ENCODE measurements around the gene RPS15.
A peak's percentile ranks its signal among the peaks of the same experiment; 100 is the strongest.
"Not testable (repeated sequence)": the region's sequence is repeated elsewhere in the genome, so short reads cannot be mapped to it uniquely, and the experiment has no call there.

Gene RPS15

DNA sequence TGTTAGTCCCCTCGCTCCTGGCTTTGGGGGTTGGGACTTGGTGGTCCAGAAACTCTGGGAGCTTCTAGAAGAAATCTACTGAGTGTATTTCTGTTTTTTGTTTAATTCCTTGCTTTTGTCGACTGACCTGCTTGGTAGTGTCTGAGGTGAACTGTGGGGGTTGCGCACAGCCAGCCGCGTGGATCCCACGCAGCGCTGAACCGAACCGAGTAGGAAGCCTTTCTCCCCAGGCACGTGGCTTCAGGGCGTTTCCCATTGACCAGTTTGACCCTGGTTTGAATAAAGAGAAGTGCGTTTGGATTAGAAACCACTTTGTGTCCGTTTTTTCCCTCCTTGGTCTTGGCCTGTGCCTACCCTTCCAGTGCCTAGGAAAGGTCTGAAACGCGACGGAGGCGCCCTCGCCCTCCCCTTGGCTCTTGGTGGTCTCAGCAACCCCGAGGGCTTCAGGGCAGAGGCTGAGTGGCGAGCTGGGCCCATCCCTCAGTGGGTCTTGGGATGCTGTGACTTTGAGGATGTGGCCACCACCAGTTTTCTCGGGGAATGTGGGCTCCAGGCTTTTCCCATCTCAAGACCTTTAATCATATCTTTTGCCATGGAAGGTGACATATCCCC, 2.7 kb upstream of the RPS15 start:
- peaks cover 19% of the 10 kb centered on the region for H3K36me3 Mint-ChIP-seq (ENCODE audit: low read depth)
- H3K27me3 Mint-ChIP-seq (ENCODE audit: low read depth): no peaks in the 10 kb centered on the region
- no peaks in the 10 kb centered on the region for H3K4me1 Mint-ChIP-seq
- H3K4me3 Mint-ChIP-seq: peak overlapping the region in 1 of 3 experiments; percentile 30
- peak overlapping the region in 1 of 3 experiments; percentile 62 for H3K27ac Mint-ChIP-seq
- H3K9me3 Mint-ChIP-seq: no peaks in the 10 kb centered on the region
- TF ChIP-seq, protein P1, sequence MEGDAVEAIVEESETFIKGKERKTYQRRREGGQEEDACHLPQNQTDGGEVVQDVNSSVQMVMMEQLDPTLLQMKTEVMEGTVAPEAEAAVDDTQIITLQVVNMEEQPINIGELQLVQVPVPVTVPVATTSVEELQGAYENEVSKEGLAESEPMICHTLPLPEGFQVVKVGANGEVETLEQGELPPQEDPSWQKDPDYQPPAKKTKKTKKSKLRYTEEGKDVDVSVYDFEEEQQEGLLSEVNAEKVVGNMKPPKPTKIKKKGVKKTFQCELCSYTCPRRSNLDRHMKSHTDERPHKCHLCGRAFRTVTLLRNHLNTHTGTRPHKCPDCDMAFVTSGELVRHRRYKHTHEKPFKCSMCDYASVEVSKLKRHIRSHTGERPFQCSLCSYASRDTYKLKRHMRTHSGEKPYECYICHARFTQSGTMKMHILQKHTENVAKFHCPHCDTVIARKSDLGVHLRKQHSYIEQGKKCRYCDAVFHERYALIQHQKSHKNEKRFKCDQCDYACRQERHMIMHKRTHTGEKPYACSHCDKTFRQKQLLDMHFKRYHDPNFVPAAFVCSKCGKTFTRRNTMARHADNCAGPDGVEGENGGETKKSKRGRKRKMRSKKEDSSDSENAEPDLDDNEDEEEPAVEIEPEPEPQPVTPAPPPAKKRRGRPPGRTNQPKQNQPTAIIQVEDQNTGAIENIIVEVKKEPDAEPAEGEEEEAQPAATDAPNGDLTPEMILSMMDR (IDR thresholded peaks at IDR 0.05; ENCODE audit: unreplicated experiment in 3 of 3): no peak

DNA sequence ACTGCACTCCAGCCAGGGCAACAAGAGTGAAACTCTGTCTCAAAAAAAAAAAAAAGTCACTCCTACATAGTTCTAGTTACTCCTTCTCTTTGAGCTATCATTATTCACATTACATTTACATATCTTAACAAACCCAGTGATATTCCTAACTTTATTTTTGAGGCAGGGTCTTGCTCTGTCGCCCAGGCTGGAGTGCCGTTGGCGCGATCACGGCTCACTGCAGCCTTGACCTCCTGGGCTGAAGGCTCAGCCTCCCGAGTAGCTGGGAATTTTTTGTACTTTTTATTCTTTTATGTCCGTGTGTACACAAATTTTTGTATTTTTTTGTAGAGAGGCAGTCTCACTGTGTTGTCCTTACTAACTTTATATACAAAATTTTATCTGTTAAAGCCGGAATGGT, 587 bp upstream of the RPS15 start:
- peak overlapping the region; percentile 94 to 99 (median 98) for H3K27ac Mint-ChIP-seq

DNA sequence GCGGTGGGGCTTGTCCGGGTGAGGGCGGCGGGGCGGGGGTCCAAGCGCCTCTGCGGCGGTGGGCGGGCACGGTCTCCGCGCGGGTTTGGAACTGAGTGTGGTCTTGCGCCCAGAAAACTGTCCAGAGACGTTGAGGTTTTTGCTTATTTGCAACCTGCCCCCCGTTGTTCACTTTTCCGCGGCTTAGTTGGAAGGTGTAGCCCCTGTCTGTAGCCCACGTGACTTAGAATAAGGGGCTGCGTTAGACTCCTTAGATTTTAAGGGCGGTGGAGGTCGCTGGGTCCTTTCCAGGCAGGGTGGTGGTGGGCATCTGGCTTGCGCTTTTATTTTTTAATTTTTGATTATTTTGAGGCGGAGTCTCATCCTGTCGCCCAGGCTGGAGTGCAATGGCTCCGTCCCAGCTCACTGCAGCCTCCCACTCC, 748 bp downstream of the RPS15 start:
- Mint-ChIP-seq H3K27ac (peak overlapping the region; percentile 87 to 99 (median 94)), H3K27me3 (ENCODE audit: low read depth) (no peaks in the 10 kb centered on the region), H3K9me3 (no peaks in the 10 kb centered on the region), H3K36me3 (ENCODE audit: low read depth) (peaks cover 39% of the 10 kb centered on the region), H3K4me1 (no peaks in the 10 kb centered on the region), H3K4me3 (peak overlapping the region; percentile 98 to 99 (median 99))
- TF ChIP-seq, protein P1 (IDR thresholded peaks at IDR 0.05; ENCODE audit: unreplicated experiment in 3 of 3): no peak

More for the DNA sequence above, 587 bp upstream of the RPS15 start:
- Mint-ChIP-seq H3K4me3 (peak overlapping the region; percentile 98 to 99 (median 99)), H3K27me3 (ENCODE audit: low read depth) (no peaks in the 10 kb centered on the region), H3K36me3 (ENCODE audit: low read depth) (peaks cover 36% of the 10 kb centered on the region), H3K4me1 (no peaks in the 10 kb centered on the region), H3K9me3 (no peaks in the 10 kb centered on the region)
- TF ChIP-seq, protein P1 (IDR thresholded peaks at IDR 0.05; ENCODE audit: unreplicated experiment in 3 of 3): no peak

DNA sequence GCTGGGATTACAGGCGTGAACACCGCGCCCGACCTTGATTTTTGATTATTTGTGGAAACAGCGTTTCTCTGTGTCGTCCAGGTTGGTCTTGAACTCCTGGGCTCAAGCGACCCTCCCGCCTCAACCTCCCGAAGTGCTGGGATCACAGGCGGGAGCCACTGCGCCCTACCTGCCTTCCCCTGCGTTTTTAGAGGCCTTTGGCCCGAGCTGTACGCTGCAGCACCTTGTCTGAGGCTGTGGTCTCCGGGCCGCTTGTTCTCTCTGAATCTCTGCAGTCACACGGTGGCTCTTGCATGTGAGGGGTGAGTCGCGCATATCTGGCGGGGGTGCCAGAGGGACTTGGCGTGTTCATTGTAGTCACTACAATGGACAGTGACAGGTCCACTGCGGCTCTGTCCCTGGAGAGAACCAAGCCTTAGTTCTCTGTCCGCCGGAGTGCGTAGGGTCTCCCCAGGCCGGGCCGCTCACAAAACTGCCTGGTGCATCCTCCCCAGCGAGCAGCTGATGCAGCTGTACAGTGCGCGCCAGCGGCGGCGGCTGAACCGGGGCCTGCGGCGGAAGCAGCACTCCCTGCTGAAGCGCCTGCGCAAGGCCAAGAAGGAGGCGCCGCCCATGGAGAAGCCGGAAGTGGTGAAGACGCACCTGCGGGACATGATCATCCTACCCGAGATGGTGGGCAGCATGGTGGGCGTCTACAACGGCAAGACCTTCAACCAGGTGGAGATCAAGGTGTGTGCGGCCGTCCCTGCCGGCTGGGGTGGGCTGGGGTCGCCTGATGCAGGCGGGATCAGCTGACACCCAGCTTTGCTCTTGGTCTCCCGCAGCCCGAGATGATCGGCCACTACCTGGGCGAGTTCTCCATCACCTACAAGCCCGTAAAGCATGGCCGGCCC, 1.6 kb downstream of the RPS15 start:
- H3K27me3 Mint-ChIP-seq (ENCODE audit: low read depth); H3K4me1 Mint-ChIP-seq; H3K9me3 Mint-ChIP-seq: not testable (repeated sequence)
- Mint-ChIP-seq H3K27ac (peak overlapping the region in 2 of 3 experiments; percentile 74 to 99), H3K36me3 (ENCODE audit: low read depth) (peaks cover 39% of the 10 kb centered on the region), H3K4me3 (peak overlapping the region; percentile 98 to 99 (median 99))

DNA sequence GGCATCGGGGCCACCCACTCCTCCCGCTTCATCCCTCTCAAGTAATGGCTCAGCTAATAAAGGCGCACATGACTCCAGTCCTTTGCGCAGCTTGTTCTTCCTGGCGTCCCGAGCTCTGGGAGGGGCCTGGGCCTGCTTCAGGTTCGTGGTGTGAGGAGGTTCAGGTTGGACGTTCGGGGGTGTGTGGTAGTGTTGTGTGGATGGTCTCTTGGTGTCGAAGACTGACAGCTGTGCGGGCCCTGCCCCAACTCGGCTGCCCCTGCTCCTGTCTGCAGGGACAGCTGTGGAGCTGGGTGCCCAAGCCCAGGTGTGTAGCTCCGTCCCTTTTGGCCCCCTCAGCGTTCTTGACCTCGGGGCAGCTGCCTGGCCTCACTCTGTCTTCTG, 2.2 kb downstream of the RPS15 start:
- TF ChIP-seq, protein P1 (IDR thresholded peaks at IDR 0.05; ENCODE audit: unreplicated experiment in 3 of 3): no peak
- H3K27me3 Mint-ChIP-seq (ENCODE audit: low read depth): peaks cover 6% of the 10 kb centered on the region
- H3K4me1 Mint-ChIP-seq: no peaks in the 10 kb centered on the region
- peak overlapping the region; percentile 98 to 99 (median 99) for H3K4me3 Mint-ChIP-seq
- no peaks in the 10 kb centered on the region for H3K9me3 Mint-ChIP-seq
- H3K36me3 Mint-ChIP-seq (ENCODE audit: low read depth): peaks cover 36% of the 10 kb centered on the region
- no peak overlapping the region for H3K27ac Mint-ChIP-seq

DNA sequence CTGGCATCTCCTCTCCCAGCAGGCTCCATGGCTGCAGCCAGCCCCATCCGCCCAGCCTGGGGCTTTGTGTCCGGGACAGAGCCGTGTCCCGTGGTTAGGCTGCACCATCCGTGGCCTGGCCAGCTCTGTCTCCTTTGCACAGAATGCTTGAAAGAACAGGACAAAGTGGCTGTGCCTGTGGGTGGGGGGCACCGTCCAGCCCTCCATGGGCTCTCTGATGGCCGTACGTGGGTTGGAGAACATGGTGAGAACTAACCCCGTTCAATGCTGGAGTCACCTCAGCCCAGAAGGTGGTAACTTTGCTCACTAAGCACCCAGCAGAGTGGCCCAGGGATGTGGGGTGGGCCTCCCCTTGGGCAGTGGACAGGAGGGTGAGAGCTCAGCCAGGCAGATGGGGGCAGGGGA, 2.8 kb downstream of the RPS15 start:
- H3K27me3 Mint-ChIP-seq (ENCODE audit: low read depth): peaks cover 6% of the 10 kb centered on the region
- H3K36me3 Mint-ChIP-seq (ENCODE audit: low read depth): peaks cover 32% of the 10 kb centered on the region
- no peaks in the 10 kb centered on the region for H3K9me3 Mint-ChIP-seq
- TF ChIP-seq, protein P1 (IDR thresholded peaks at IDR 0.05; ENCODE audit: unreplicated experiment in 3 of 3): no peak
- no peaks in the 10 kb centered on the region for H3K4me1 Mint-ChIP-seq
- H3K27ac Mint-ChIP-seq: no peak overlapping the region
- peak overlapping the region; percentile 98 to 99 (median 99) for H3K4me3 Mint-ChIP-seq

Data from nephron (organoid).